ENCODE results near the gene EZR.

EZR gene

GRCh38 chr6:158725704-158726103 is 93.5 kb downstream of the EZR start:
- no peak for TF ChIP-seq CTCF (IDR thresholded peaks at IDR 0.05; ENCODE audit: insufficient read depth, missing control alignments)
- DNase-seq (ENCODE audit: insufficient read length, low spot score) (no peak), FAIRE-seq (no peak)

DNA sequence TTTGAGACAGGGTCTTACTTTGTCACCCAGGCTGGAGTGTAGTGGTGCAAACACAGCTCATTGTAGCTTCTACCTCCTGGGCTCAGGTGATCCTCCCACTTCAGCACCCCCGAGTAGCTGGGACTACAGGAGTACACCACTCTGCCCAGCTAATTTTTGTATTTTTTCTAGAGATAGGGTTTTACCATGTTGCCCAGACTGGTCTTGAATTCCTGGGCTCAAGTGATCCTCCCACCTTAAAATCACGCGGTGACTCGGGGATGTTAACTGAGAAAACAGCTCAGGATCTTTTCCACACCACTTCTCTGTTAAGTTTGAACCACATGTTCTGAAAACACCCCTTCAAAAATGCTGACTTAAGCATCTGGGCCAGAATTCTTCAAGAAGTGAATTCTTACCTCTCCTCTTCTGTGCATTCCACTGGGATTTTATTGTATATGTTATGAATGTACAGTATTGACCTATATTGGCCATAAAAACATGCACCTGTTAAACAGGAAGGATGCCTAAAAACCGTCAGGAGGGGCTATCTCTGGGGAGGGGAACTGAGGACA is 96.9 kb downstream of the EZR start:
- TF ChIP-seq CTCF (IDR thresholded peaks at IDR 0.05; ENCODE audit: insufficient read depth, missing control alignments) = no peak
- FAIRE-seq (no peak), DNase-seq (ENCODE audit: insufficient read length, low spot score) (no peak)

DNA sequence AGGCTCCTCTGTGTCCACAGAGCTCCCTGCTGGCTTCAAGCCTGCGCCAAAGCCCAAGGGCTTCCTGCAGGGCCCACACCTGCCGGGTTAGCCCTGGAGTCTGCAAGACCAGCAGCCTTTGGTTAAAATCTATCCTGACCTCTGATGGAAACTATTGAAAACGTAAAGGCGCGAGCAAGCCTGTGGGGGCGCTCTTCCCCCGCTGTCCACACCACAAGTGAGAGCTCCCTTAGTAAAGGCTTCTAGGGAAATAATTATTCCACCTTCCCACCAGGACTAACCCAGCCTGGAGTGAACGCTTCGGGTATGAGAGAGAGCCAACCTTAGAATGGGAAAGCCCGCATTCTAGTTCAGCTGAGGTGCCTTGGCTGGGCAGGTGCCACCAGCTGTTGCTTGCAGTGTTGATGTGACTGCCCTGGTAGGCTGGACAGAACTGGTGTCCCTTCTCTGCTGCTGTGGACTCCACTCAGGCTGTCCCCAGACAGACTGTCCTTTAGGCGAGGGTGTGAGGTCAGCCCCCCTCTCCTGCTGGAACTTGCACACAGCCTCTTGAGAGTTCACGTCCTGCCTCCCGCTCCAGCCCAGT is 100.6 kb downstream of the EZR start:
- FAIRE-seq (no peak), DNase-seq (ENCODE audit: insufficient read length, low spot score) (no peak)
- TF ChIP-seq CTCF (IDR thresholded peaks at IDR 0.05; ENCODE audit: insufficient read depth, missing control alignments) = peak; percentile 19

DNA sequence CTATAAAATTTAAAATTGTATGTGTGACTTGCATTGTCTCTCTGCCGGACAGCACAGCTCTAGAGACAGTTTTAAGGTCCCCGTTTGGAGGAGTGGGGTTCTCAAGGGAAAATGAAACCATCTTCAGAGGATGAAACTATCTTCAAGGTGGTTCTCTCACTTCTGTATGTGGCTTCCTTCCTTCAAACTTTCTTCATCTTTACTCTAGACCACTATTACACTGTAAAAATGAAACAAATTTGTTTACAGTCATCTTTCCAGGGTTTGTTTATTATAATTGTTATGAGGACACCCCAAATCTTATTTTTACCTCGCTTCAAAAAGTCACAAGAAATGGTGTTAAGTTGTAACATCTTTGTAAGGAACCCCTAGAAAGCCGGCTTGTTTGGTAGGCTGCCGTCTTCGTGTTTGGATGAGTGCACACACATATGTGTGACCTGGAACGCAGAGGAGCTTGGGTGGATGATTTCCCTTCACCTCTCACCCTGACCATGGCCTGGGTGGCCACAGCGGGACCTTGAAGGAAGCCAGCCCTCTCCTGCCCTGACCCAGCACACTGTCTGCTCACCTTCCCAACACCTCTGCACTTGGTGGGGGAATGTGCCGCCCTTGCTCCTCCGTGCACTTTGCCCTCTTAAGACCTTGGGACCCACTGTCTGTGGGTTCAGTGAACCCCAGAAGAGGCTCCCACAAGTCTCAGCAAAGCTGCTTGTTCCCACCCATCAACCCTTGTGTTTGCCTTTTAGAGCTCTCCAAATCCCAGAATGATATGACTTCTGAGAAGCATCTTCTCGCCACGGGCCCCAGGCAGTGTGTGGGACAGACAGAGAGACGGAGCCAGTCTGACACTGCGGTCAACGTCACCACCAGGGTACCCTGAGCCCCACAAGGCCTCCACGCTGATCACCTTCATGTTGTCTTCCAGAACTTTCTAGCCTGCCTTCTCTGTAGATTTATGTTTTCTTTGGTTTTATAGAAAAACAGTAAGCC is 101.5 kb downstream of the EZR start:
- FAIRE-seq (no peak), DNase-seq (ENCODE audit: insufficient read length, low spot score) (no peak)
- no peak for TF ChIP-seq CTCF (IDR thresholded peaks at IDR 0.05; ENCODE audit: insufficient read depth, missing control alignments)

Data from D721Med (cell line).